SU-DHL-6 (cell line): Measurements from ENCODE around the gene DIAPH2.

Source experiments
- H2AFZ ChIP-seq: fragments of 200-600 bp; sonication (generic); 2 replicates; pipeline ENCODE4 v1.6.1; 2014; ENCODE audit warnings: low read depth, mild to moderate bottlenecking, moderate library complexity, mixed read lengths, antibody characterized with exemption, low read length; ENCODE audit not compliant: severe bottlenecking
- H3F3A ChIP-seq: fragments of 200-600 bp; shearing (Covaris generic); 2 replicates; pipeline ENCODE4 v1.6.0; 2016; ENCODE audit warnings: antibody characterized with exemption, mild to moderate bottlenecking; ENCODE audit not compliant: insufficient read depth
- H3K27ac ChIP-seq: fragments of 200-600 bp; sonication (generic); 2 replicates; pipeline ENCODE4 v1.5.1; 2016; ENCODE audit warnings: low read depth, mild to moderate bottlenecking, low read length, moderate library complexity, mixed read lengths
- H3K27me3 ChIP-seq: fragments of 200-600 bp; sonication (generic), shearing (Covaris generic); 2 replicates; pipeline ENCODE4 v1.6.0; 2014; ENCODE audit warnings: mild to moderate bottlenecking, low read length
- H3K36me3 ChIP-seq: fragments of 200-600 bp; sonication (generic); 2 replicates; pipeline ENCODE4 v1.6.1; 2014; ENCODE audit warnings: mild to moderate bottlenecking, low read length, mixed read lengths
- H3K4me2 ChIP-seq: fragments of 300-600, 200-600 bp; shearing (Covaris generic), sonication (generic); 2 replicates; pipeline ENCODE4 v1.6.0; 2014; ENCODE audit warnings: low read length, low read depth, mild to moderate bottlenecking; ENCODE audit not compliant: poor library complexity, severe bottlenecking
- H3K4me3 ChIP-seq: fragments of 200-600 bp; sonication (generic); 2 replicates; pipeline ENCODE4 v1.5.1; 2014; ENCODE audit warnings: antibody characterized with exemption, low read length, mild to moderate bottlenecking, mixed read lengths; ENCODE audit not compliant: insufficient read depth, poor library complexity, severe bottlenecking
- H3K79me2 ChIP-seq: fragments of 200-600 bp; sonication (generic); 2 replicates; pipeline ENCODE4 v1.6.1; 2014; ENCODE audit warnings: mild to moderate bottlenecking, low read length, moderate library complexity; ENCODE audit not compliant: insufficient read depth
- H3K9ac ChIP-seq: fragments of 200-600 bp; sonication (generic); 2 replicates; pipeline ENCODE4 v1.7.0; 2014; ENCODE audit warnings: mild to moderate bottlenecking, low read length
- H3K9me2 ChIP-seq: fragments of 200-600 bp; sonication (generic); replicated peaks from 2 replicates; pipeline ENCODE4 v1.6.1; 2014; ENCODE audit warnings: low read length; ENCODE audit not compliant: insufficient read depth
- H3K9me3 ChIP-seq: fragments of 200-600 bp; sonication (generic); 2 replicates; pipeline ENCODE4 v1.6.1; 2014; ENCODE audit warnings: low read length, mixed read lengths; ENCODE audit not compliant: insufficient read depth
- H4K20me1 ChIP-seq: fragments of 200-600 bp; sonication (generic); 2 replicates; pipeline ENCODE4 v1.6.1; 2014; ENCODE audit warnings: low read depth, mild to moderate bottlenecking, antibody characterized with exemption, low read length, moderate library complexity, mixed read lengths
- EZH2phosphoT487 ChIP-seq: fragments of 200-600 bp; sonication (generic), shearing (Covaris generic); conservative IDR thresholded peaks from 2 replicates; pipeline ENCODE4 v1.6.1; 2018; ENCODE audit warnings: mild to moderate bottlenecking, antibody characterized with exemption, low read length, moderate library complexity, mixed read lengths
- TF ChIP-seq, protein P1 (sequence below): fragments of 200-600 bp; sonication (generic); IDR thresholded peaks from one replicate; pipeline ENCODE4 v1.5.1; 2017; ENCODE audit warnings: antibody characterized with exemption, mild to moderate bottlenecking, low read length, moderate library complexity; ENCODE audit not compliant: insufficient read depth, poor library complexity, severe bottlenecking

The DIAPH2 gene

DNA sequence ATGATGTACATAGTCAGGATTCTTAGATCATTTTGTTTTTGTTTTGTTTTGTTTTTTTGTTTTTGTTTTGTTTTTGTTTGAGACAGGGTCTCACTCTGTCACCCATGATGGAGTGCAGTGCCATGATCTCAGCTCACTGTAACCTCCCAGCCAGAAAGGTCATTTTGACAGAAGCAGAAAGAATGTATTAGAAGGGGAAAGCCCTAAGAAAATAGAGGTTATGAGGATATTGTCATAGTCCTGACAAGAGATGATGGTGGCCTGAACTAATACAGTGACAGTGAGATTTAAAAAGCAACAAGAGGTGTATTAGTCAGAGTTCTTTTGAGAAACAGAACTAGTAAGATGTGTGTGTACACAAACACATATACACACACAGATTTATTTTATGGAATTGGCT, 702.4 kb downstream of the DIAPH2 start:
- no peaks in the 10 kb centered on the region for H3K27me3 ChIP-seq
- no peak overlapping the region for H2AFZ ChIP-seq
- no peaks in the 10 kb centered on the region for H3K36me3 ChIP-seq
- no peak overlapping the region for H3K4me3 ChIP-seq
- no peaks in the 10 kb centered on the region for H3F3A ChIP-seq
- H3K4me2 ChIP-seq: no peak overlapping the region
- no peak overlapping the region for H3K27ac ChIP-seq
- H3K79me2 ChIP-seq: no peaks in the 10 kb centered on the region
- no peaks in the 10 kb centered on the region for H3K9me2 ChIP-seq
- no peaks in the 10 kb centered on the region for H3K9me3 ChIP-seq
- no peaks in the 10 kb centered on the region for H4K20me1 ChIP-seq
- H3K9ac ChIP-seq: no peak overlapping the region
- TF ChIP-seq, protein P1, sequence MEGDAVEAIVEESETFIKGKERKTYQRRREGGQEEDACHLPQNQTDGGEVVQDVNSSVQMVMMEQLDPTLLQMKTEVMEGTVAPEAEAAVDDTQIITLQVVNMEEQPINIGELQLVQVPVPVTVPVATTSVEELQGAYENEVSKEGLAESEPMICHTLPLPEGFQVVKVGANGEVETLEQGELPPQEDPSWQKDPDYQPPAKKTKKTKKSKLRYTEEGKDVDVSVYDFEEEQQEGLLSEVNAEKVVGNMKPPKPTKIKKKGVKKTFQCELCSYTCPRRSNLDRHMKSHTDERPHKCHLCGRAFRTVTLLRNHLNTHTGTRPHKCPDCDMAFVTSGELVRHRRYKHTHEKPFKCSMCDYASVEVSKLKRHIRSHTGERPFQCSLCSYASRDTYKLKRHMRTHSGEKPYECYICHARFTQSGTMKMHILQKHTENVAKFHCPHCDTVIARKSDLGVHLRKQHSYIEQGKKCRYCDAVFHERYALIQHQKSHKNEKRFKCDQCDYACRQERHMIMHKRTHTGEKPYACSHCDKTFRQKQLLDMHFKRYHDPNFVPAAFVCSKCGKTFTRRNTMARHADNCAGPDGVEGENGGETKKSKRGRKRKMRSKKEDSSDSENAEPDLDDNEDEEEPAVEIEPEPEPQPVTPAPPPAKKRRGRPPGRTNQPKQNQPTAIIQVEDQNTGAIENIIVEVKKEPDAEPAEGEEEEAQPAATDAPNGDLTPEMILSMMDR: no peak
- TF ChIP-seq EZH2phosphoT487: no peak

DNA sequence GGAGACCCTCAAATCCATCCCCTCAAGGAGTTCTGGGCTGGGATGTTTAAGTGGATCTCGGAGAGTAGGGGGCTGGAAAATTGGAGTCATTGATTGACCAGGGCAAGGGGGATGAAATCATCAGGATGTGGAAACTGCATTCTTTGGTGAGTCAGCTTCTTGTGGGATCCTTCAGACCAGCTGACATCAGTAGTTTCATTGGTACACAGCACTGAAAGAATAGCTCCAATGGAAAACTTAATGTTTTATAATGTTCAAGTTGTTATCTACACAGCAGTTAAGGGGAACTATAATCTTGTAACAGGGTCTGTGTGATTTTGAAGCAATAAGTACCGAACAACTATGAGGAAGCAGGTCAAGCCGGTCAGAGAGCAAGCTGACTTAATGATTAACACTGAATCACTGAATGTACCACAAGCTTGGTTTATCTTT, 705.1 kb downstream of the DIAPH2 start:
- Histone ChIP-seq H3K4me2 (no peak overlapping the region), H3K9me2 (no peaks in the 10 kb centered on the region), H3K4me3 (no peak overlapping the region), H4K20me1 (no peaks in the 10 kb centered on the region), H3K27ac (no peak overlapping the region), H3K79me2 (no peaks in the 10 kb centered on the region), H2AFZ (no peak overlapping the region), H3K9me3 (no peaks in the 10 kb centered on the region), H3F3A (no peaks in the 10 kb centered on the region), H3K27me3 (no peaks in the 10 kb centered on the region), H3K36me3 (no peaks in the 10 kb centered on the region), H3K9ac (no peak overlapping the region)
- no peak for TF ChIP-seq EZH2phosphoT487
- TF ChIP-seq, protein P1: no peak

DNA sequence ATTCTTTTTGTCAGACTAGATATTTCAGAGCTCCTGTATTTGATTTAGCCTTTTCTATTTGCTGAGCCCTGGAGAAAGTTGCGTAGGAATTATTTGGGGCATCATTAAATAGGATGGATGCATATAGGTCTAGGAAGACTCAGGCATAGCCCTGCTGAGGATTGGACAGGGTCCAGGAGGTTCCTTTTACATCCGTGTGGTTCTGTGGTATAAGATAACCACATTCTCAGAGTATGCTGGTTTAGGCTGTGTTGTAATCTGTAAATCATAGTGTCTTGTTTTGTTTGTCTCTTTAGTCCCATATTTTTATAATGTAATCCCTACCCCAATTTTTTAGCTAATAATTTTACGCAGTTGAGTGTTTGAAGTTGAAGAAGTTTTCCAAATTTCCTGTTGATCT, 712.7 kb downstream of the DIAPH2 start:
- Histone ChIP-seq H2AFZ (no peak overlapping the region), H3K27ac (no peak overlapping the region), H3K9me3 (no peaks in the 10 kb centered on the region), H3F3A (no peaks in the 10 kb centered on the region), H3K4me2 (no peak overlapping the region), H3K27me3 (no peaks in the 10 kb centered on the region), H3K36me3 (no peaks in the 10 kb centered on the region), H3K4me3 (no peak overlapping the region), H3K9ac (no peak overlapping the region), H3K79me2 (no peaks in the 10 kb centered on the region), H3K9me2 (no peaks in the 10 kb centered on the region), H4K20me1 (no peaks in the 10 kb centered on the region)
- TF ChIP-seq EZH2phosphoT487: no peak
- TF ChIP-seq, protein P1: no peak
